ENCODE measurements around the gene SLC22A8. TPM values are rescaled to one million over a fixed set of nuclear protein-coding genes. Genes with fewer than 3 reads are reported as not detected.

Gene SLC22A8
- total RNA-seq, 1 donor from 2014 or later: not detected

DNA sequence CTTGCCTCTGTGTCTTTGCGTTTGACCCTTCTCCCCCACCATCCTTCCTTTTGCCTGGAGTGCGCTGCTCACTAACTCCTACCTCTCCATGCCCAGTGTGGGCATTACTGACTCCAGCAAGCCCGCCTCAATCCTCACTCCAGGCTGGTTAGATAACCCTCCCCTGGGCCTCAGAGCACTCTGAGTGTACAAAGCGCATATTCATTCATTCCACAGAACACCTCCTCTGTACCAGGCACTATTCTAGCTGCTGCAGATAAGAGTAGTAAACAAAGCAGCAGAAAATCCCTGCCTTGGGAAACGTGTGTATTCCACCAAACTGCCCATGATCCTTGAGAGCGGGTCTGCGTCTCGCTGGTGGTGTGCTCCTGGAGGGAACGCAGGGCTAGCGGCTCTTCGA is 3.2 kb downstream of the SLC22A8 start:
- H3K9ac ChIP-seq (ENCODE audit: low read length): no peak overlapping the region
- no peaks in the 10 kb centered on the region for H3K36me3 Mint-ChIP-seq (ENCODE audit: low read depth, unreplicated experiment)
- no peaks in the 10 kb centered on the region for H3K79me2 ChIP-seq (ENCODE audit: insufficient read depth, low read length)
- H4K20me1 ChIP-seq (ENCODE audit: insufficient read depth, low read length): no peaks in the 10 kb centered on the region
- no peaks in the 10 kb centered on the region for H3K9me3 Mint-ChIP-seq (ENCODE audit: unreplicated experiment)
- no peak for DNase-seq (ENCODE audit: low read depth)
- no peaks in the 10 kb centered on the region for H3K36me3 ChIP-seq (ENCODE audit: insufficient read depth, low read length)
- H3K27me3 ChIP-seq (ENCODE audit: insufficient read depth, low read length): peaks cover 10% of the 10 kb centered on the region
- no peak overlapping the region for H3K27ac ChIP-seq (ENCODE audit: low read depth, low read length)
- FAIRE-seq: no peak
- no peak overlapping the region for H2AFZ ChIP-seq (ENCODE audit: low read depth, low read length)
- H3K4me3 ChIP-seq (ENCODE audit: insufficient read depth, low read depth, low read length): no peak overlapping the region
- no peak overlapping the region for H3K27ac Mint-ChIP-seq (ENCODE audit: unreplicated experiment)
- H3K4me2 ChIP-seq (ENCODE audit: low read length): no peak overlapping the region
- H3K4me3 Mint-ChIP-seq (ENCODE audit: unreplicated experiment): no peak overlapping the region
- no peaks in the 10 kb centered on the region for H3K9me3 ChIP-seq (ENCODE audit: insufficient read depth, low read depth, low read length)
- no peaks in the 10 kb centered on the region for H3K4me1 Mint-ChIP-seq (ENCODE audit: low read depth, unreplicated experiment)
- no peaks in the 10 kb centered on the region for H3K4me1 ChIP-seq (ENCODE audit: insufficient read depth, low read length)
- peaks cover 38% of the 10 kb centered on the region for H3K27me3 Mint-ChIP-seq (ENCODE audit: low read depth, unreplicated experiment)
- TF ChIP-seq EZH2 (IDR thresholded peaks at IDR 0.05; ENCODE audit: insufficient read depth, low read length): no peak
- no peak for TF ChIP-seq CTCF (IDR thresholded peaks at IDR 0.05; ENCODE audit: insufficient read depth, low read depth, low read length)

GRCh38 chr11:63010934-63011439 is 4.7 kb downstream of the SLC22A8 start:
- Mint-ChIP-seq H3K36me3 (ENCODE audit: low read depth, unreplicated experiment) (no peaks in the 10 kb centered on the region), H3K4me3 (ENCODE audit: unreplicated experiment) (peak overlapping the region; percentile 0), H3K27me3 (ENCODE audit: low read depth, unreplicated experiment) (peaks cover 38% of the 10 kb centered on the region), H3K4me1 (ENCODE audit: low read depth, unreplicated experiment) (no peaks in the 10 kb centered on the region), H3K27ac (ENCODE audit: unreplicated experiment) (no peak overlapping the region), H3K9me3 (ENCODE audit: unreplicated experiment) (no peaks in the 10 kb centered on the region)
- Histone ChIP-seq H3K9ac (ENCODE audit: low read length) (no peak overlapping the region), H4K20me1 (ENCODE audit: insufficient read depth, low read length) (no peaks in the 10 kb centered on the region), H3K27ac (ENCODE audit: low read depth, low read length) (no peak overlapping the region), H3K4me2 (ENCODE audit: low read length) (no peak overlapping the region), H3K9me3 (ENCODE audit: insufficient read depth, low read depth, low read length) (no peaks in the 10 kb centered on the region), H2AFZ (ENCODE audit: low read depth, low read length) (no peak overlapping the region), H3K27me3 (ENCODE audit: insufficient read depth, low read length) (peaks cover 8% of the 10 kb centered on the region), H3K79me2 (ENCODE audit: insufficient read depth, low read length) (no peaks in the 10 kb centered on the region), H3K36me3 (ENCODE audit: insufficient read depth, low read length) (no peaks in the 10 kb centered on the region), H3K4me1 (ENCODE audit: insufficient read depth, low read length) (no peaks in the 10 kb centered on the region), H3K4me3 (ENCODE audit: insufficient read depth, low read depth, low read length) (no peak overlapping the region)
- TF ChIP-seq EZH2 (IDR thresholded peaks at IDR 0.05; ENCODE audit: insufficient read depth, low read length): no peak
- no peak for TF ChIP-seq CTCF (IDR thresholded peaks at IDR 0.05; ENCODE audit: insufficient read depth, low read depth, low read length)
- FAIRE-seq (no peak), DNase-seq (ENCODE audit: low read depth) (no peak)

DNA sequence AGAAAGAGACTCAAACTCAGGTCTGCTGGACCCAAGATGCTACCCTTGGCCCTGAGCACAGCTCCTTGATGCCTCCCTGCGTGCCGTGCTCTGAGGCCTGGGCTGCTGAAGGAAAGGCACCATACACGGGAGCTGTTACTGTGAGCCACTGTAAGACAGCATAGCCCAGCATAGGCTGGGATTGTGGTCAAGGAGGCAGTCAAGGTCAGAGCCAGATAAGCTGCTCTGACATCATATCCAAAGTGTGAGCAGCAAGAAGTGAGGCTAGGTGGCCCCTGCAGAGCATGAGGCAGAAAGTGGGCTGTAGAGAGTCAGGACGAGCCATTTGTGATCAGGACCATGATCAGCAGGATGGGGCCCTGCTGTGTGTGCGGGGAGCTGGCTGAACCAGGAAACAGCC is 7.7 kb downstream of the SLC22A8 start:
- no peak overlapping the region for H3K4me3 Mint-ChIP-seq (ENCODE audit: unreplicated experiment)
- H3K36me3 Mint-ChIP-seq (ENCODE audit: low read depth, unreplicated experiment): no peaks in the 10 kb centered on the region
- no peaks in the 10 kb centered on the region for H3K36me3 ChIP-seq (ENCODE audit: insufficient read depth, low read length)
- no peaks in the 10 kb centered on the region for H3K9me3 ChIP-seq (ENCODE audit: insufficient read depth, low read depth, low read length)
- no peak overlapping the region for H3K4me2 ChIP-seq (ENCODE audit: low read length)
- no peaks in the 10 kb centered on the region for H3K4me1 Mint-ChIP-seq (ENCODE audit: low read depth, unreplicated experiment)
- no peaks in the 10 kb centered on the region for H4K20me1 ChIP-seq (ENCODE audit: insufficient read depth, low read length)
- no peak for FAIRE-seq
- no peak for DNase-seq (ENCODE audit: low read depth)
- H3K9ac ChIP-seq (ENCODE audit: low read length): no peak overlapping the region
- H3K79me2 ChIP-seq (ENCODE audit: insufficient read depth, low read length): no peaks in the 10 kb centered on the region
- H3K27ac ChIP-seq (ENCODE audit: low read depth, low read length): no peak overlapping the region
- H2AFZ ChIP-seq (ENCODE audit: low read depth, low read length): no peak overlapping the region
- H3K27me3 ChIP-seq (ENCODE audit: insufficient read depth, low read length): peaks cover 9% of the 10 kb centered on the region
- H3K27me3 Mint-ChIP-seq (ENCODE audit: low read depth, unreplicated experiment): peaks cover 40% of the 10 kb centered on the region
- no peak overlapping the region for H3K4me3 ChIP-seq (ENCODE audit: insufficient read depth, low read depth, low read length)
- H3K4me1 ChIP-seq (ENCODE audit: insufficient read depth, low read length): no peaks in the 10 kb centered on the region
- H3K9me3 Mint-ChIP-seq (ENCODE audit: unreplicated experiment): no peaks in the 10 kb centered on the region
- TF ChIP-seq EZH2 (IDR thresholded peaks at IDR 0.05; ENCODE audit: insufficient read depth, low read length) (no peak), CTCF (IDR thresholded peaks at IDR 0.05; ENCODE audit: insufficient read depth, low read depth, low read length) (no peak)
- no peak overlapping the region for H3K27ac Mint-ChIP-seq (ENCODE audit: unreplicated experiment)

Measured in astrocyte (in vitro differentiated cells and primary cell).